ENCODE results near the gene IKZF1. TPM values are rescaled to one million over a fixed set of nuclear protein-coding genes. Genes with fewer than 3 reads are reported as not detected.

The IKZF1 gene
- total and polyA plus RNA-seq, 9 of the 15 experiments (the other 6 are each of a cell fraction or from before 2014, with no cell fraction given) = 12.6 to 85.3 (median 44.7) TPM

DNA sequence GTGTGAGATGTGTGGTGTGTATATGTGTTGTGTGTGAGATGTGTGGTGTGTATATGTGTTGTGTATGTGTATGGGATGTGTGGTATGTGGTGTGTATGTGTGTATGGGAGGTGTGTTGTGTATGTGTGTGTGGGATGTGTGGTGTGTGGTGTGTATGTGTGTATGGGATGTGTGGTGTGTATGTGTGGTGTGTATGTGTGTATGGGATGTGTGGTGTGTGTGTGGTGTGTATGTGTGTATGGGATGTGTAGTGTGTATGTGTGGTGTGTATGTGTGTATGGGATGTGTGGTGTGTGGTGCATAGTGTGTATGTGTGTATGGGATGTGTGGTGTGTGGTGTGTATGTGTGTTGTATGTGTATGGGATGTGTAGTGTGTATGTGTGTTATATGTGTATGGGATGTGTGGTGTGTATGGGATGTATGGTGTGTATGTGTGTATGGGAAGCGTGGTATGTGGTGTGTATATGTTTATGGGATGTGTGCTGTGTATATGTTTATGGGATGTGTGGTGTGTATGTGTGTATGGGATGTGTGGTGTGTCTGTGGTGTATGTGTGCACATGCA, 30.8 kb downstream of the IKZF1 start (continued):
- TF ChIP-seq NR3C1 (CRISPR knock-in tag; IDR thresholded peaks at IDR 0.05) (no peak), RUNX1 (IDR thresholded peaks at IDR 0.05; ENCODE audit: low read depth) (no peak), ZFX (CRISPR knock-in tag; IDR thresholded peaks at IDR 0.05) (no peak), PCBP1 (IDR thresholded peaks at IDR 0.05; ENCODE audit: low read depth, low read length, poor library complexity, severe bottlenecking) (no peak), RCOR1 (IDR thresholded peaks at IDR 0.05; ENCODE audit: borderline replicate concordance in 1 of 2, low read depth in 2 of 2, low read length in 2 of 2) (no peak), ZNF212 (CRISPR knock-in tag; IDR thresholded peaks at IDR 0.05) (no peak), SMARCA4 (IDR thresholded peaks at IDR 0.05) (no peak), BHLHE40 (IDR thresholded peaks at IDR 0.05; ENCODE audit: low read length) (no peak), CHD4 (IDR thresholded peaks at IDR 0.05; ENCODE audit: insufficient read depth, insufficient replicate concordance, low read depth, low read length, poor library complexity, severe bottlenecking) (no peak), FOXJ3 (CRISPR knock-in tag; IDR thresholded peaks at IDR 0.05) (no peak), HDAC8 (tag; IDR thresholded peaks at IDR 0.05) (no peak), CHCHD3 (CRISPR knock-in tag; IDR thresholded peaks at IDR 0.05) (no peak), ZNF780A (CRISPR knock-in tag; IDR thresholded peaks at IDR 0.05) (no peak), TAF9B (IDR thresholded peaks at IDR 0.05; ENCODE audit: partially characterized antibody) (no peak), DACH1 (IDR thresholded peaks at IDR 0.05; ENCODE audit: partially characterized antibody) (no peak), HNRNPL (IDR thresholded peaks at IDR 0.05; ENCODE audit: low read depth, low read length) (no peak), NEUROD1 (IDR thresholded peaks at IDR 0.05; ENCODE audit: borderline replicate concordance, low read depth, low read length, partially characterized antibody) (no peak), YY1 (IDR thresholded peaks at IDR 0.05; ENCODE audit: borderline replicate concordance in 1 of 3, control insufficient read depth in 1 of 3, extremely low read depth in 1 of 3, insufficient read depth in 3 of 3, insufficient read length in 1 of 3, insufficient replicate concordance in 2 of 3, low read depth in 1 of 3, low read length in 2 of 3) (no peak), NUFIP1 (IDR thresholded peaks at IDR 0.05; ENCODE audit: partially characterized antibody) (no peak), ZNF174 (CRISPR knock-in tag; IDR thresholded peaks at IDR 0.05) (no peak), CBFA2T3 (IDR thresholded peaks at IDR 0.05) (no peak)
- TF ChIP-seq, protein P1, sequence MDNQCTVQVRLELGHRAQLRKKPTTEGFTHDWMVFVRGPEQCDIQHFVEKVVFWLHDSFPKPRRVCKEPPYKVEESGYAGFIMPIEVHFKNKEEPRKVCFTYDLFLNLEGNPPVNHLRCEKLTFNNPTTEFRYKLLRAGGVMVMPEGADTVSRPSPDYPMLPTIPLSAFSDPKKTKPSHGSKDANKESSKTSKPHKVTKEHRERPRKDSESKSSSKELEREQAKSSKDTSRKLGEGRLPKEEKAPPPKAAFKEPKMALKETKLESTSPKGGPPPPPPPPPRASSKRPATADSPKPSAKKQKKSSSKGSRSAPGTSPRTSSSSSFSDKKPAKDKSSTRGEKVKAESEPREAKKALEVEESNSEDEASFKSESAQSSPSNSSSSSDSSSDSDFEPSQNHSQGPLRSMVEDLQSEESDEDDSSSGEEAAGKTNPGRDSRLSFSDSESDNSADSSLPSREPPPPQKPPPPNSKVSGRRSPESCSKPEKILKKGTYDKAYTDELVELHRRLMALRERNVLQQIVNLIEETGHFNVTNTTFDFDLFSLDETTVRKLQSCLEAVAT (IDR thresholded peaks at IDR 0.05) = peak; percentile 38 to 42; a peak in 1 of 4 replicates
- TF ChIP-seq, protein P2, sequence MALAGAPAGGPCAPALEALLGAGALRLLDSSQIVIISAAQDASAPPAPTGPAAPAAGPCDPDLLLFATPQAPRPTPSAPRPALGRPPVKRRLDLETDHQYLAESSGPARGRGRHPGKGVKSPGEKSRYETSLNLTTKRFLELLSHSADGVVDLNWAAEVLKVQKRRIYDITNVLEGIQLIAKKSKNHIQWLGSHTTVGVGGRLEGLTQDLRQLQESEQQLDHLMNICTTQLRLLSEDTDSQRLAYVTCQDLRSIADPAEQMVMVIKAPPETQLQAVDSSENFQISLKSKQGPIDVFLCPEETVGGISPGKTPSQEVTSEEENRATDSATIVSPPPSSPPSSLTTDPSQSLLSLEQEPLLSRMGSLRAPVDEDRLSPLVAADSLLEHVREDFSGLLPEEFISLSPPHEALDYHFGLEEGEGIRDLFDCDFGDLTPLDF (CRISPR knock-in tag; IDR thresholded peaks at IDR 0.05) = no peak
- TF ChIP-seq, protein P3, sequence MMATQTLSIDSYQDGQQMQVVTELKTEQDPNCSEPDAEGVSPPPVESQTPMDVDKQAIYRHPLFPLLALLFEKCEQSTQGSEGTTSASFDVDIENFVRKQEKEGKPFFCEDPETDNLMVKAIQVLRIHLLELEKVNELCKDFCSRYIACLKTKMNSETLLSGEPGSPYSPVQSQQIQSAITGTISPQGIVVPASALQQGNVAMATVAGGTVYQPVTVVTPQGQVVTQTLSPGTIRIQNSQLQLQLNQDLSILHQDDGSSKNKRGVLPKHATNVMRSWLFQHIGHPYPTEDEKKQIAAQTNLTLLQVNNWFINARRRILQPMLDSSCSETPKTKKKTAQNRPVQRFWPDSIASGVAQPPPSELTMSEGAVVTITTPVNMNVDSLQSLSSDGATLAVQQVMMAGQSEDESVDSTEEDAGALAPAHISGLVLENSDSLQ (IDR thresholded peaks at IDR 0.05) = no peak
